B cell (primary cell): ENCODE results near the gene TLE3. TPM values are rescaled to one million over a fixed set of nuclear protein-coding genes. Genes with fewer than 3 reads are reported as not detected.

Source experiments
- ATAC-seq: fragments of 200-7000 bp; cut with Tn5 transposase; one replicate; pipeline ENCODE4 v1.10.0; 2021; ENCODE audit warnings: low read depth, mild to moderate bottlenecking, moderate number of reproducible peaks, moderate library complexity
- CTCF ChIA-PET: fragments of 350-600 bp; sonication (Branson Sonifier 250); formaldehyde crosslinking; loops from one replicate; lab custom pipeline; 2021; ENCODE audit warnings: antibody characterized with exemption, inconsistent platforms; lab: Charles Lee
- POLR2A ChIA-PET: fragments of 350-600 bp; sonication (Branson Sonifier 250); formaldehyde crosslinking; loops from one replicate; lab custom pipeline; 2021; ENCODE audit warnings: antibody characterized with exemption; lab: Charles Lee
- DNase-seq: peaks from one replicate; pipeline ENCODE4 v3.0.0; 2013
- H2AFZ ChIP-seq: 2 replicates; pipeline ENCODE4 v1.6.1; 2012; ENCODE audit warnings: mild to moderate bottlenecking, low read depth, low read length; ENCODE audit not compliant: insufficient read depth, poor library complexity, severe bottlenecking
- H3K27ac ChIP-seq, 2 donors: 1 replicate in 1 of 2; 2 replicates in 1 of 2; pipeline ENCODE4 v1.5.1; 2012 to 2013; ENCODE audit warnings: low read length in 2 of 2, mild to moderate bottlenecking in 2 of 2, moderate library complexity in 1 of 2
- H3K27me3 ChIP-seq, 4 experiments: fragments of 200-600 bp in 1 of 4; sonication (generic) in 1 of 4; replicated peaks in 1 of 4; 1 replicate in 2 of 4; 2 replicates in 2 of 4; pipeline versions ENCODE4 v1.6.1 to v1.7.0; 2013 to 2016; ENCODE audit warnings: low read length in 3 of 4, mild to moderate bottlenecking in 2 of 4, mixed read lengths in 1 of 4, moderate library complexity in 1 of 4; ENCODE audit not compliant: insufficient read depth in 4 of 4, control insufficient read depth in 3 of 4; ENCODE audit errors: control extremely low read depth in 1 of 4
- H3K36me3 ChIP-seq, 2 experiments: replicated peaks in 1 of 2; 1 replicate in 1 of 2; 2 replicates in 1 of 2; pipeline versions ENCODE4 v1.6.1 to v1.7.1; 2013; ENCODE audit warnings: low read length in 1 of 2; ENCODE audit not compliant: insufficient read depth in 2 of 2, control insufficient read depth in 1 of 2; ENCODE audit errors: control extremely low read depth in 1 of 2, extremely low read depth in 1 of 2
- H3K4me1 ChIP-seq, 2 donors: fragments of 200-600 bp in 1 of 2; sonication (generic) in 1 of 2; 1 replicate in 1 of 2; 2 replicates in 1 of 2; pipeline versions ENCODE4 v1.5.1 to v1.6.1; 2013 to 2017; ENCODE audit warnings: low read length in 2 of 2; ENCODE audit not compliant: control insufficient read depth in 2 of 2, insufficient read depth in 2 of 2
- H3K4me2 ChIP-seq: replicated peaks from 2 replicates; pipeline ENCODE3; 2012; ENCODE audit warnings: mild to moderate bottlenecking, low read depth, low read length; ENCODE audit not compliant: poor library complexity, severe bottlenecking
- H3K4me3 ChIP-seq, 5 experiments: fragments of 200-600 bp in 1 of 5; sonication (generic) in 1 of 5; 1 replicate in 3 of 5; 2 replicates in 2 of 5; pipeline versions ENCODE4 v1.5.1 to v1.7.0; 2011 to 2016; ENCODE audit warnings: low read length in 4 of 5, mild to moderate bottlenecking in 4 of 5, low read depth in 2 of 5, control low read depth in 1 of 5, moderate library complexity in 1 of 5; ENCODE audit not compliant: insufficient read depth in 1 of 5; ENCODE audit errors: control extremely low read depth in 1 of 5, extremely low read depth in 1 of 5
- H3K79me2 ChIP-seq: fragments of 200-600 bp; sonication (generic); one replicate; pipeline ENCODE4 v1.6.0; 2016; ENCODE audit warnings: low read length; ENCODE audit not compliant: control insufficient read depth, insufficient read depth
- H3K9ac ChIP-seq: fragments of 200-600 bp; sonication (generic); 2 replicates; pipeline ENCODE4 v1.6.1; 2017; ENCODE audit warnings: mild to moderate bottlenecking, low read length, moderate library complexity
- H3K9me3 ChIP-seq, 3 donors: one replicate each; pipeline versions ENCODE4 v1.6.1 to v1.7.1; 2013; ENCODE audit warnings: low read length in 2 of 3; ENCODE audit not compliant: control insufficient read depth in 2 of 3, insufficient read depth in 1 of 3; ENCODE audit errors: control extremely low read depth in 1 of 3
- H4K20me1 ChIP-seq: 2 replicates; pipeline ENCODE4 v1.6.0; 2012; ENCODE audit warnings: mild to moderate bottlenecking, low read length; ENCODE audit not compliant: insufficient read depth, control insufficient read depth, poor library complexity, severe bottlenecking
- H3K27ac Mint-ChIP-seq: one replicate; pipeline ENCODE4 v1.8.0; 2021; ENCODE audit warnings: mixed read lengths
- H3K27me3 Mint-ChIP-seq: one replicate; pipeline ENCODE4 v1.8.0; 2021; ENCODE audit warnings: mixed read lengths
- H3K4me1 Mint-ChIP-seq: one replicate; pipeline ENCODE4 v1.8.0; 2021; ENCODE audit warnings: mixed read lengths
- H3K4me3 Mint-ChIP-seq: one replicate; pipeline ENCODE4 v1.8.0; 2021; ENCODE audit warnings: mixed read lengths
- H3K9me3 Mint-ChIP-seq: one replicate; pipeline ENCODE4 v1.8.0; 2022; ENCODE audit warnings: mixed read lengths; ENCODE audit not compliant: insufficient read depth
- EZH2 ChIP-seq: IDR thresholded peaks from 2 replicates; pipeline ENCODE4 v1.6.1; 2012; ENCODE audit warnings: borderline replicate concordance, low read depth, mild to moderate bottlenecking, moderate library complexity, low read length; ENCODE audit not compliant: insufficient read depth, poor library complexity, severe bottlenecking
- WGBS: methylation state at CpG from one replicate; pipeline ENCODE4 v1.1.5; 2013; ENCODE audit warnings: missing lambda C conversion rate; ENCODE audit not compliant: insufficient coverage; 5-methylcytosine and 5-hydroxymethylcytosine counted together
- intact Hi-C: fragments of 100-400 bp; cut with micrococcal nuclease; formaldehyde crosslinking; loops from one replicate; pipeline ENCODE4 v1.10.0; 2022
- polyA plus RNA-seq: library from polyadenylated mRNA; depleted of rRNA; stranded (reverse); fragments of >200 nt; gene quantifications from 2 replicates; pipeline ENCODE4 v1.2.3, GENCODE V29; 2012
- total RNA-seq, 2 donors: library from RNA; stranded (reverse); fragments of 120-200 nt in 1 of 2; gene quantifications; 1 replicate in 1 of 2; 2 replicates in 1 of 2; pipeline versions ENCODE4 v1.2.3 to v1.2.4, GENCODE V29; 2013 to 2022
- TF ChIP-seq, protein P1 (sequence below): fragments of 200-600 bp; IDR thresholded peaks from one replicate; pipeline ENCODE4 v1.8.0; 2022; ENCODE audit warnings: antibody characterized with exemption, mild to moderate bottlenecking

Gene TLE3
- total and polyA plus RNA-seq, 2 donors (not counting 1 experiment from before 2014, with no cell fraction given) = 187 to 278 TPM

GRCh38 chr15:70038730-70039392 lies 58.9 kb downstream of the TLE3 start:
- WGBS = 94% methylated on average over 2 of the region's 4 CpGs
- no peaks in the 10 kb centered on the region for H3K79me2 ChIP-seq
- no peak overlapping the region for H2AFZ ChIP-seq
- no peaks in the 10 kb centered on the region for H4K20me1 ChIP-seq
- no peak overlapping the region for H3K4me3 ChIP-seq
- no peak overlapping the region for H3K4me3 Mint-ChIP-seq
- no peak overlapping the region for H3K9ac ChIP-seq
- no peak for ATAC-seq
- TF ChIP-seq, protein P1, sequence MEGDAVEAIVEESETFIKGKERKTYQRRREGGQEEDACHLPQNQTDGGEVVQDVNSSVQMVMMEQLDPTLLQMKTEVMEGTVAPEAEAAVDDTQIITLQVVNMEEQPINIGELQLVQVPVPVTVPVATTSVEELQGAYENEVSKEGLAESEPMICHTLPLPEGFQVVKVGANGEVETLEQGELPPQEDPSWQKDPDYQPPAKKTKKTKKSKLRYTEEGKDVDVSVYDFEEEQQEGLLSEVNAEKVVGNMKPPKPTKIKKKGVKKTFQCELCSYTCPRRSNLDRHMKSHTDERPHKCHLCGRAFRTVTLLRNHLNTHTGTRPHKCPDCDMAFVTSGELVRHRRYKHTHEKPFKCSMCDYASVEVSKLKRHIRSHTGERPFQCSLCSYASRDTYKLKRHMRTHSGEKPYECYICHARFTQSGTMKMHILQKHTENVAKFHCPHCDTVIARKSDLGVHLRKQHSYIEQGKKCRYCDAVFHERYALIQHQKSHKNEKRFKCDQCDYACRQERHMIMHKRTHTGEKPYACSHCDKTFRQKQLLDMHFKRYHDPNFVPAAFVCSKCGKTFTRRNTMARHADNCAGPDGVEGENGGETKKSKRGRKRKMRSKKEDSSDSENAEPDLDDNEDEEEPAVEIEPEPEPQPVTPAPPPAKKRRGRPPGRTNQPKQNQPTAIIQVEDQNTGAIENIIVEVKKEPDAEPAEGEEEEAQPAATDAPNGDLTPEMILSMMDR = no peak
- TF ChIP-seq EZH2 = no peak
- POLR2A ChIA-PET = no interaction called here
- CTCF ChIA-PET = interaction anchor here (2.8 kb wide), 1 partner anchor 24 kb away, joined by 6 read pairs; no protein-coding TSS in a partner anchor
- peak overlapping the region; percentile 12 for H3K27ac Mint-ChIP-seq
- no peak for DNase-seq
- H3K4me1 ChIP-seq = peaks cover 39 to 47% of the 10 kb centered on the region in 2 donors
- H3K27me3 Mint-ChIP-seq = no peaks in the 10 kb centered on the region
- no peak overlapping the region for H3K4me2 ChIP-seq
- intact Hi-C loops = loop anchor here (5.0 kb wide), 3 partner anchors 33 to 157 kb away; no protein-coding TSS in a partner anchor
- H3K27ac ChIP-seq = no peak overlapping the region
- H3K27me3 ChIP-seq = no peaks in the 10 kb centered on the region
- H3K36me3 ChIP-seq = peaks cover 0 to 5% of the 10 kb centered on the region in 2 experiments
- H3K4me1 Mint-ChIP-seq = peaks cover 66% of the 10 kb centered on the region
- no peaks in the 10 kb centered on the region for H3K9me3 Mint-ChIP-seq
- H3K9me3 ChIP-seq = no peaks in the 10 kb centered on the region

DNA sequence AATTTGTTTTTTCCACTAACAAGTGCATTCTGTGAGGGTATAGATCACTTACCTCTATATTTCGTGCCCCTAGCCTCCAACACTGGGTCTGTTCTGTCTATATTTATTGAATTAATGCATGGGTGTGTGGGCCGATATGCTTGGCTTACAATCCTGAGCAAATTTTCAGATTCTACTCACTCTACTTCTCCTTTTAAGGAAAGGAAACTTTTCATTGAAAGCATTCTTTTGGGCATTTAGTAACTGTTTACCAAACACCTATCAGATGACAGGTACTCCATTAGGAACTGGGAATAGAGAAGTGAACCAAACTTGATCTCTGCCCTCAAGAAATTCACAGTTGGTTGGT lies 60.5 kb downstream of the TLE3 start:
- Mint-ChIP-seq H3K9me3 (no peaks in the 10 kb centered on the region), H3K27ac (peak overlapping the region; percentile 91), H3K4me3 (peak overlapping the region; percentile 75), H3K27me3 (no peaks in the 10 kb centered on the region), H3K4me1 (peaks cover 59% of the 10 kb centered on the region)
- ChIA-PET CTCF (interaction anchor here (1.2 to 1.8 kb wide), 3 partner anchors 59 to 281 kb away, joined by 3 to 7 read pairs (median 3); no protein-coding TSS in a partner anchor), POLR2A (interaction anchor here (0.8 to 2.5 kb wide), 4 partner anchors 29 to 60 kb away, joined by 3 to 10 read pairs (median 4); partner anchors contain the start of gene TLE3)
- no peak overlapping the region for H2AFZ ChIP-seq
- no peaks in the 10 kb centered on the region for H3K27me3 ChIP-seq
- H3K79me2 ChIP-seq = no peaks in the 10 kb centered on the region
- WGBS = no CpG with 5 or more reads among the region's 2 CpGs
- no peaks in the 10 kb centered on the region for H3K36me3 ChIP-seq
- H3K9ac ChIP-seq = peak overlapping the region; percentile 17
- intact Hi-C loops = loop anchor here (2.0 to 5.0 kb wide), 5 partner anchors 35 to 282 kb away; no protein-coding TSS in a partner anchor
- peak overlapping the region; percentile 70 to 78 for H3K27ac ChIP-seq
- no peaks in the 10 kb centered on the region for H3K9me3 ChIP-seq
- H4K20me1 ChIP-seq = no peaks in the 10 kb centered on the region
- ATAC-seq (peak; percentile 13), DNase-seq (peak; percentile 52)
- peak overlapping the region; percentile 56 for H3K4me2 ChIP-seq
- no peak for TF ChIP-seq EZH2
- TF ChIP-seq, protein P1 = no peak
- peak overlapping the region in 2 of 5 experiments; percentile 11 to 13 for H3K4me3 ChIP-seq
- peaks cover 39 to 48% of the 10 kb centered on the region in 2 donors for H3K4me1 ChIP-seq
